Chondrocyte (in vitro differentiated cells): ENCODE measurements around the gene TAS1R3. TPM values are rescaled to one million over a fixed set of nuclear protein-coding genes. Genes with fewer than 3 reads are reported as not detected.

ENCODE experiments used
- DNase-seq: peaks from one replicate; pipeline ENCODE4 v3.0.0; 2021; ENCODE audit warnings: mixed read lengths, low spot score
- H3K27ac Mint-ChIP-seq: one replicate; pipeline ENCODE4 v1.8.0; 2021; ENCODE audit warnings: mild to moderate bottlenecking, moderate library complexity, mixed read lengths; ENCODE audit not compliant: unreplicated experiment
- H3K27me3 Mint-ChIP-seq: 2 replicates; pipeline ENCODE4 v1.8.0; 2021; ENCODE audit warnings: low read depth, mixed read lengths
- H3K36me3 Mint-ChIP-seq: 2 replicates; pipeline ENCODE4 v1.8.0; 2021; ENCODE audit warnings: low read depth, mixed read lengths
- H3K4me1 Mint-ChIP-seq: 2 replicates; pipeline ENCODE4 v1.8.0; 2021; ENCODE audit warnings: low read depth, mild to moderate bottlenecking, mixed read lengths
- H3K4me3 Mint-ChIP-seq: one replicate; pipeline ENCODE4 v1.8.0; 2021; ENCODE audit warnings: mild to moderate bottlenecking, moderate library complexity, mixed read lengths; ENCODE audit not compliant: unreplicated experiment
- H3K9me3 Mint-ChIP-seq: 2 replicates; pipeline ENCODE4 v1.8.0; 2021; ENCODE audit warnings: low read depth, mixed read lengths
- total RNA-seq: library from RNA; stranded (reverse); gene quantifications from 3 replicates; pipeline ENCODE4 v1.2.1, GENCODE V29; 2021
- TF ChIP-seq, protein P1 (sequence below): fragments of 200-600 bp; sonication (generic); IDR thresholded peaks from 2 replicates; pipeline ENCODE4 v1.5.0; 2021; ENCODE audit warnings: antibody characterized with exemption, mild to moderate bottlenecking, moderate library complexity

Gene TAS1R3
- total RNA-seq, 1 donor from 2014 or later = 0.37 TPM

DNA sequence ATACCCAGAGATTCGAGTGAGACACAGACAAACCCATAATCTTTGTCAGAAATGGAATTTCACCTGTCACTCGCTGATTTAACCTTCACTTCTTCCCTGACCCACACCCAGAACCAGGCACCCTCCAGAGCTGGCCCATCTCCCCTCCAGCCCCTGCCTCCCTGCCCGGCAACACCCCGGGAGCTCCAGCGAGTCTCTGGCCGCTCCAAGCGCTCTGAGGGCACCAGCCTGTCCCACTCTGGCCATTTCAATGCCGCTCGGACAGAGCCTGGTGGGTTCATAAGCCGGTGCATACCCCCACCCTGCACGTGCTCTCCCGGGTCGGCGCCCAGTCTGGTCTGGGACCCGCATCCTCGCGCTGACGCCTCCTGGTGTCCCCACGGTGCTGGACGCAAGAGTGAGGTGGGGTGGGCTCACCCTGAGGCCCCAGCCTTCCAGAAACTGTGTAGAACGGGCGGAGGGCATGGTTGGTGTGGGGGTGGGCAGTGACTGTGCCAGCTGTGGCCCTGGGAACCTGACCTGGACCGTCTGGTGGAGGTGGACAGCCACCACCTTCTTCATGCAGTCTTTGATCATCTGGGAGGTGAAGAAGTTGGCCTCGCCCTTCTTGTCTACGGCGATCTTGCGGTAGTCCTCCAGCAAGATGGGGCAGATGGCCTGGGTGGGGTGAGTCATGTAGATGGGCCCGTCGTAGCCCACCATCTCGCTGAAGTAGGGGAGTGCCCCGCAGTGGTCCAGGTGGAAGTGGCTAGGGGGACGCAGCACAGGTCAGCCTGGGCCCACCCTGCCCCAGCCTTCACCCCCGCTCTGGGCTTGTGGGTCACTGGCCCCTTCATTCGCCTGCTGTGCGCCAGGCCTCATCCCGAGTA, 12.1 kb upstream of the TAS1R3 start:
- H3K27ac Mint-ChIP-seq = peak overlapping the region; percentile 89
- TF ChIP-seq, protein P1, sequence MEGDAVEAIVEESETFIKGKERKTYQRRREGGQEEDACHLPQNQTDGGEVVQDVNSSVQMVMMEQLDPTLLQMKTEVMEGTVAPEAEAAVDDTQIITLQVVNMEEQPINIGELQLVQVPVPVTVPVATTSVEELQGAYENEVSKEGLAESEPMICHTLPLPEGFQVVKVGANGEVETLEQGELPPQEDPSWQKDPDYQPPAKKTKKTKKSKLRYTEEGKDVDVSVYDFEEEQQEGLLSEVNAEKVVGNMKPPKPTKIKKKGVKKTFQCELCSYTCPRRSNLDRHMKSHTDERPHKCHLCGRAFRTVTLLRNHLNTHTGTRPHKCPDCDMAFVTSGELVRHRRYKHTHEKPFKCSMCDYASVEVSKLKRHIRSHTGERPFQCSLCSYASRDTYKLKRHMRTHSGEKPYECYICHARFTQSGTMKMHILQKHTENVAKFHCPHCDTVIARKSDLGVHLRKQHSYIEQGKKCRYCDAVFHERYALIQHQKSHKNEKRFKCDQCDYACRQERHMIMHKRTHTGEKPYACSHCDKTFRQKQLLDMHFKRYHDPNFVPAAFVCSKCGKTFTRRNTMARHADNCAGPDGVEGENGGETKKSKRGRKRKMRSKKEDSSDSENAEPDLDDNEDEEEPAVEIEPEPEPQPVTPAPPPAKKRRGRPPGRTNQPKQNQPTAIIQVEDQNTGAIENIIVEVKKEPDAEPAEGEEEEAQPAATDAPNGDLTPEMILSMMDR = no peak

GRCh38 chr1:1319646-1319941, 11.5 kb upstream of the TAS1R3 start:
- no peak overlapping the region for H3K27ac Mint-ChIP-seq
- H3K36me3 Mint-ChIP-seq = peaks cover 7% of the 10 kb centered on the region
- peaks cover 43% of the 10 kb centered on the region for H3K4me1 Mint-ChIP-seq
- H3K27me3 Mint-ChIP-seq = no peaks in the 10 kb centered on the region
- H3K9me3 Mint-ChIP-seq = no peaks in the 10 kb centered on the region
- no peak overlapping the region for H3K4me3 Mint-ChIP-seq
- DNase-seq = no peak
- TF ChIP-seq, protein P1 = no peak

More for the DNA sequence above, 12.1 kb upstream of the TAS1R3 start:
- no peak for DNase-seq
- Mint-ChIP-seq H3K4me3 (no peak overlapping the region), H3K27me3 (no peaks in the 10 kb centered on the region), H3K9me3 (no peaks in the 10 kb centered on the region), H3K36me3 (peaks cover 7% of the 10 kb centered on the region), H3K4me1 (peaks cover 43% of the 10 kb centered on the region)

DNA sequence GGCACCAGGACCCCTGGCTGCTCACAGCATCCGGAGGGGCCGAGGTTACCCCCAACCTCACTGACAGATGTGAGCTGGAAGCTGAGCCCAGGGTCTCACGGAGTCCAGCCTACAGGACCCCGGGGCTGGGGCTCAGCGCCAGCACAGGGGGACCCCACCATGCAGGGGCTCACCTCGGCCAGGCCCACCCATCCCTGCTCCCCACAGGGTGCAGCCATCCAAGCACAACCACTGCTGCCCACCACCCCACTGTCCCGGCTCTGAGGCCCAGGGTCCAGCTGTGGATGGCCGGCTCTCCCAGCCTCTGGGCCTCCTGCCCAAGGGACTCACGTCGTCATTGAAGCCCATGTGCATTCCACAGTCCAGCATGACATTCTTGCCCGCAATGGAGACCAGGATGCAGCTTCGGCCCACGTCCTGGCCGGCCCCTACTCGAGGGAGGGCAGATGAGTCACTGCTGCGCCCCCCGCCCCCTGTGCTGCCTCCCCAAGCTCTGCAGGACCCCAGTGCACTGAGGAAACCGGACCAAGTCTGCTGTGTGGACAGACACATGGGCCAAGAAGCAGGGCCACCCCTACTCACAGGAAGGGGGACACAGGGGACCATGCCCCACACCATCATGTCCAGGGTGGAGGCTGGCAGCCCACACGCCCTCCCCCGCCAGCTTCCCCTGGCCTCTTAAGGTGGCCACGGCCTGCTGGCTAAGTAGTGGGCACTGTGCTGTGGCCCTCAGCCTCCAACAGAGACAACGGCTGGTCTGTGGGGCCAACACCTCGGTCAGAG, 10.2 kb upstream of the TAS1R3 start:
- DNase-seq = no peak
- TF ChIP-seq, protein P1 = no peak
- Mint-ChIP-seq H3K27ac (peak overlapping the region; percentile 36), H3K4me3 (no peak overlapping the region), H3K4me1 (peaks cover 50% of the 10 kb centered on the region), H3K27me3 (no peaks in the 10 kb centered on the region), H3K9me3 (no peaks in the 10 kb centered on the region), H3K36me3 (peaks cover 4% of the 10 kb centered on the region)

DNA sequence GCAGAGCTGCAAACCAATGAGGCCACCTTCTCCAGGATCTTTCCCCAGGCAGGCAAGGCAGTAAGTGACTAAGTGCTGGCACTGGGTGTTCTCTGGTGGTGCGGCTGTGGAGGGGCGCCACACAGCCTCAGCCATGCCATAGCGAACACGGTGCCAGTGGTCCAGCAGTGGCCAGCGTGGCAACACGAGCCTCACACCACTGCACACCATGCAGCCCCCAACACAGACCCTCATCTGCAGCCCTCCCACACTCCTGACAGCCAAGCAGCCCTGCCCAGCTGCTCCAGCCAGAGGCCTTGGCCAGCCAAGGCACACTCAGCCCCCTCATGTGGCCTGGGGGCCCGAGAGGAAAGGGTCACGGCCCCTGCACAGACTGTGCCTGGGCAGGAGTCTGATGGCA, 9.6 kb upstream of the TAS1R3 start:
- TF ChIP-seq, protein P1 = no peak
- DNase-seq = no peak
- Mint-ChIP-seq H3K9me3 (no peaks in the 10 kb centered on the region), H3K36me3 (peaks cover 2% of the 10 kb centered on the region), H3K27ac (peak overlapping the region; percentile 36), H3K4me1 (peaks cover 55% of the 10 kb centered on the region), H3K4me3 (no peak overlapping the region), H3K27me3 (no peaks in the 10 kb centered on the region)

DNA sequence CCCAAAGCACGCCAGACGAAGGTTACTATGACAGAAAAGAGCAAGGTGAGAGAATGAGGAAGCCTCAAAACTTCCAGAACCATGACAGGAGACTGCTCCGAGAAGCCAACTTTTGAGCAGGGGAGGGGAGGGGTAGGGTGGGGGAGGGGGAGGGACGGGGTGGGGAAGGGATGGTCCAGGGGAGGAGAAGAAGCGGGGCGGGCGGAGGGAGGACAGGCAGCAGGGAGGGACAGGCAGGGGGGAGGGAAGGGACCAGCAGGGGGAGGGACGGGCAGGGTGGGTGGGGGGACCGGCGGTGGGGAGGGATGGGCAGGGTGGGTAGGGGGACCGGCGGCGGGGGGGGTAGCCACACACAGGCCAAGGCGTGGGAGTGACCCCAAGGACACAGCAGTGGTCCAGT, 8.7 kb upstream of the TAS1R3 start:
- Mint-ChIP-seq H3K9me3 (no peaks in the 10 kb centered on the region), H3K4me3 (peak overlapping the region; percentile 31), H3K27ac (peak overlapping the region; percentile 36), H3K36me3 (no peaks in the 10 kb centered on the region), H3K4me1 (peaks cover 52% of the 10 kb centered on the region), H3K27me3 (no peaks in the 10 kb centered on the region)
- DNase-seq = no peak
- TF ChIP-seq, protein P1 = no peak
